Activated CD8-positive, alpha-beta memory T cell treated with anti-CD3 and anti-CD28 coated beads, Interleukin-2, amount 50 U/mL, for 24 hours (primary cell): ENCODE data around the gene KDM5D.
A peak's percentile ranks its signal among the peaks of the same experiment; 100 is the strongest.

Experiments
- DNase-seq: peaks from one replicate; pipeline ENCODE4 v3.0.0-alpha.2; 2020; ENCODE audit errors: extremely low read depth

The KDM5D gene

GRCh38 chrY:19744381-19745378 lies at the start of gene KDM5D:
Gene KDM5D, minus strand, starts transcription at chrY:19744726. Its CDS starts 192 bp downstream, at chrY:19744534.
- peak; percentile 14 for DNase-seq

DNA sequence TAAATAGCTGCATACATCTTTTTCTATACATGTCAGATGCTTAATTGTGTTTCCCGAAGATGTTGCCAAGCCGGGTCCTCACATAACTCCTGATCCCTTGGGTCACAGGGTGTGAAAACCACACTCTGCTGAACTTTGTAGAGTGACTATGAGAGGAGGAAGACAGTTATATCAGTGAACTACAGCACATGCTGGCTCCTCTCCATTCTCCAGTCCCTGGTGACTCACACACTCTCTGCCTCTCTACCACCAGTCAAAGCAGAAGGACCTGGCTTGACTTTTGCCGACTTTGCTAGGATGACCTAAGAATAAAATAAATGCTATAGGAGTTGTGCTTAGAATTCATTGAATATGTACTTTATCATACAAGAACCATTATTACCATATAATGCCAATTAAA lies 23.8 kb upstream of the KDM5D start:
- no peak for DNase-seq

- DNase-seq = no peak
Measured at GRCh38 chrY:19743331-19743730, 1.2 kb downstream of the KDM5D start.

GRCh38 chrY:19742153-19742552 lies 2.4 kb downstream of the KDM5D start:
- DNase-seq = no peak

DNA sequence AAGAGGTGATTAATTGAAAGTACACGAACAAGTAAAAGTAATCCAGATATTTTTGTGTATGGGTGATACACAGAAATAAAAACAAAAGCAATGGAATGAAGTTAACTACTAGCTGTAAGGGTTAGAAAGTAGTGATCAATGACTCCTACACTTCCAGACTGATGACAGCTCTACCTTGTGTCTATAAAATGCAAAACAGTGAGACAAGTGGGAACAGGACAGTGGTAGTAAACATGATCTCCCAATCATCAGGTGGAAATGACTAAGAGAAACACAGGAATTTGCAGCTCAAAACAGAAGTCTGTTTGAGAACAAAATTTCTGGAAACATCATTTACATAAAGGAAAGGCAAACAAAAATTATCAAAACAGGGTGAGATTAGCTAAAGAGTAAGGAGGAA lies 10.1 kb downstream of the KDM5D start:
- no peak for DNase-seq

- DNase-seq = no peak
Measured at GRCh38 chrY:19717950-19718349, 26.6 kb downstream of the KDM5D start.

GRCh38 chrY:19717146-19717545 lies 27.4 kb downstream of the KDM5D start:
- no peak for DNase-seq

DNA sequence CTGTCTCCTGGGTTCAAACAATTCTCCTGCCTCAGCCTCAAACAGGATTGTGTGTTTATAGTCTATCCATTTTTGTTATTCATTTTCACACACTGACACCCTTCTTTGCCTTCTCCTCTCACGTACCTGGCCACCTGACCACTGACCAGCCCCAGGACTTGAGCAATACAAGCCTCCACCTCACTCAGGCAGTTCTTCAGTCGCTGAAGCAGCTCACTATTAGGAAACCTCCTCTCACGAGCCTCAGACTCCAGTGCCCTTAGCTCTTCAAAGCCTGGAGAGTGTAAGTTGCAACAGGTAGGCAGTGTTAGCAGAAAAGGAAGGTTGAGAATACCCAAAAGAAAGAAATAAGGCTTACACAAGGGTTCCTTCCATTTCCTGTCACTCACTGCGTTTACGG lies 29.3 kb downstream of the KDM5D start:
- no peak for DNase-seq

- DNase-seq = no peak
Measured at GRCh38 chrY:19713430-19713829, 31.1 kb downstream of the KDM5D start.

DNA sequence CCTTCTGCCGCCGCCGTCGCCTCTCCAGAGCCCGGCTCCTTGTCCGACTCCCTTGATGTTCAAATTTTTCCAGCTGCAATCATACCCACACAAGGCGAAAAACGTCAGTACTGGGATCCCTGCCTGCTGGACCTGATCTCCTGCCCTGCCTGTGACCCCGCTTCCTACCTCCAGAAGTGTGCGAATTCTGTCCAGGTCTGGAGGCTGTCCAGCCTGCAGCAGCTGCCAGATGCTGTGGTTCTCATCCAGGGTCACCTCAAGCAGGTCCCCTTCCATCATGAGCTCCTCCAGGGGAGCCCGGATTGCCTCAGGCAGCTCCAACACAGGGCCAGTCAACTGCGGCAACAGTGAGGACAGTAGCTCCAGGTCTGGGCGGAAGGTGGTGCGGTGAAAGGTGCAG lies 38.3 kb downstream of the KDM5D start:
- DNase-seq = no peak

DNA sequence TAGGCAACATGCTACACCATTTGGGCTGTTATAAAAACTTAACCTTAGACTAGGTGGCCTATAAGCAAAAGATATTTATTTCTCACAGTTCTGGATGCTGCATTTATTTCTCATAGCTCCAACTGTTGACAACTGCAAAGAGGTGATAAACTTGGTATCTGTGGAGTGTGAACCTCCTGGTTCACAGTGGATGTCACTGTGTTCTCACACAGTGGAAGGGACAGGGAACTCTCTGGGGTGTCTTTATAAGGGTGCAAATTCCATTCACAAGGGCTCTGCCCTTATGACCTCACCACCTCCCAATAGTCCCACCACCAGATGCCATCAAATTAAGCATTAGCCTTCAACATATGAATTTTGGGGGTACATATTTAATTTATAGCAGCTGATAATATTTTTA lies 46.0 kb downstream of the KDM5D start:
- DNase-seq = no peak

- DNase-seq = no peak
Measured at GRCh38 chrY:19680821-19681220, 63.7 kb downstream of the KDM5D start.
